Spleen (tissue), 11 donors: ENCODE data around the gene PHRF1. TPM values are rescaled to one million over a fixed set of nuclear protein-coding genes. Genes with fewer than 3 reads are reported as not detected.

Experiments used
- DNase-seq: peaks from one replicate; pipeline ENCODE4 v3.0.0-alpha.2; 2020
- H3K27ac ChIP-seq, 8 donors: fragments of 200-600 bp; sonication (generic) in 7 of 8; 1 replicate in 4 of 8; 2 replicates in 4 of 8; pipeline versions ENCODE4 v1.5.0 to v1.8.0; 2016 to 2021; ENCODE audit warnings: inconsistent platforms in 4 of 8, mild to moderate bottlenecking in 4 of 8, moderate library complexity in 1 of 8
- H3K27me3 ChIP-seq, 7 donors: fragments of 200-600 bp; sonication (generic) in 6 of 7; replicated peaks in 1 of 7; 1 replicate in 4 of 7; 2 replicates in 3 of 7; pipeline versions ENCODE4 v1.5.0 to v1.8.0; 2016 to 2021; ENCODE audit warnings: inconsistent platforms in 3 of 7, mild to moderate bottlenecking in 1 of 7
- H3K36me3 ChIP-seq, 6 donors: fragments of 200-600 bp; sonication (generic) in 5 of 6; 1 replicate in 4 of 6; 2 replicates in 2 of 6; pipeline versions ENCODE4 v1.5.0 to v1.8.0; 2016 to 2021; ENCODE audit warnings: inconsistent platforms in 2 of 6
- H3K4me1 ChIP-seq, 6 donors: fragments of 200-600 bp; sonication (generic) in 5 of 6; 1 replicate in 3 of 6; 2 replicates in 3 of 6; pipeline versions ENCODE4 v1.5.0 to v1.8.0; 2016 to 2021; ENCODE audit warnings: inconsistent platforms in 3 of 6
- H3K4me3 ChIP-seq, 8 donors: fragments of 200-600 bp; sonication (generic) in 7 of 8; 1 replicate in 4 of 8; 2 replicates in 4 of 8; pipeline versions ENCODE4 v1.5.0 to v1.8.0; 2016 to 2021; ENCODE audit warnings: inconsistent platforms in 4 of 8, mild to moderate bottlenecking in 4 of 8, moderate library complexity in 2 of 8
- H3K9me3 ChIP-seq, 8 donors: fragments of 200-600 bp; sonication (generic) in 7 of 8; 1 replicate in 4 of 8; 2 replicates in 4 of 8; pipeline versions ENCODE4 v1.5.0 to v1.8.0; 2016 to 2021; ENCODE audit warnings: inconsistent platforms in 4 of 8
- POLR2A ChIP-seq, 3 donors: fragments of 450-650 bp; IDR thresholded peaks; one replicate each; pipeline ENCODE4 v1.5.1; 2017; ENCODE audit warnings: antibody characterized with exemption in 3 of 3, mild to moderate bottlenecking in 1 of 3
- POLR2AphosphoS5 ChIP-seq, 3 donors: sonication (generic); formaldehyde crosslinking; IDR thresholded peaks; one replicate each; pipeline ENCODE4 v1.5.1; 2017; ENCODE audit warnings: antibody characterized with exemption in 3 of 3
- WGBS, 5 donors: extraction: QIAGEN DNeasy Blood & Tissue Kit in 3 of 5; methylation state at CpG; one replicate each; pipeline versions ENCODE4 v1.1.5 to v1.1.7; 2013 to 2018; 5-methylcytosine and 5-hydroxymethylcytosine counted together
- intact Hi-C: fragments of 100-400 bp; cut with DNase I; formaldehyde crosslinking; loops from one replicate; pipeline ENCODE4 v1.15.0; 2023; ENCODE audit warnings: low total_unique reads
- polyA plus RNA-seq, 3 donors: library from polyadenylated mRNA; stranded (reverse); fragments of 200-250 nt; gene quantifications; one replicate each; pipeline ENCODE4 v1.2.1, GENCODE V29; 2013
- total RNA-seq, 7 donors: library from RNA; depleted of rRNA in 3 of 7; stranded (reverse); fragments of >200 nt in 3 of 7; fragmentation: NEBNext Ultra II Directional in 4 of 7; extraction: Animal tissue kit (Norgen Biotek cat#: 25700) in 4 of 7; gene quantifications; one replicate each; pipeline versions ENCODE4 v1.1.0 to v1.2.1, GENCODE V29; 2016 to 2021
- TF ChIP-seq, protein P1 (sequence below), 11 experiments: fragments of 200-600 bp in 7 of 11; fragments of 450-650 bp in 4 of 11; sonication (generic) in 4 of 11; IDR thresholded peaks in 8 of 11; conservative IDR thresholded peaks in 3 of 11; 1 replicate in 7 of 11; 2 replicates in 4 of 11; pipeline versions ENCODE4 v1.4.0 to v1.8.0; 2016 to 2021; ENCODE audit warnings: antibody characterized with exemption in 11 of 11, inconsistent platforms in 4 of 11, mild to moderate bottlenecking in 1 of 11
- donor health status: healthy with polysubstance abuse.
- donor health status: DM: no; HTN: no; CAD: no; lungs with moderate emphysema.
- donor health status: DM: no; HTN: no; CAD: no.
- donor health status: Bipolar disorder and iron deficiency.
- donor health status: healthy.
- donor health status: DM: no; HTN: no; CAD: no.
- donor health status: DM: yes; HTN: yes; CAD: no.

PHRF1 gene
- total and polyA plus RNA-seq, 10 donors: 7.3 to 41.5 (median 30.6) TPM

DNA sequence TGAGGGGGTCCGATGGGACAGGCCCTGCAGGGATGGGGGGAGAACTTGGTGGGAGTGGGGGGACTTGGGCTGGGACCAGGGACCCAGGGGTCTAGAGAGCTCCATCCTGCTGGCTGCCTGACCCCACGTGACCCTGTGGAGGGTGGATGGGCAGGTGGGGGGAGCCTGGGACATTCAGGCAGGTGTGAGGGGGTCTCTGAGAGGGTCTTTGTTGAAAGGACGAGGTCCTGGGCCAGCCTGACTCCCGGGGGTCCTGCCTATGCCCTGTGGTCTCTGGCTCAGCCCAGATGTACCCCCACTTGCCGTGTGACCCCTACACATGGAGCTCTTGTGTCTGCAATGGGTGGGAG, 31.5 kb upstream of the PHRF1 start:
- TF ChIP-seq POLR2A (IDR thresholded peaks at IDR 0.05) (no peak), POLR2AphosphoS5 (IDR thresholded peaks at IDR 0.05) (no peak)
- TF ChIP-seq, protein P1, sequence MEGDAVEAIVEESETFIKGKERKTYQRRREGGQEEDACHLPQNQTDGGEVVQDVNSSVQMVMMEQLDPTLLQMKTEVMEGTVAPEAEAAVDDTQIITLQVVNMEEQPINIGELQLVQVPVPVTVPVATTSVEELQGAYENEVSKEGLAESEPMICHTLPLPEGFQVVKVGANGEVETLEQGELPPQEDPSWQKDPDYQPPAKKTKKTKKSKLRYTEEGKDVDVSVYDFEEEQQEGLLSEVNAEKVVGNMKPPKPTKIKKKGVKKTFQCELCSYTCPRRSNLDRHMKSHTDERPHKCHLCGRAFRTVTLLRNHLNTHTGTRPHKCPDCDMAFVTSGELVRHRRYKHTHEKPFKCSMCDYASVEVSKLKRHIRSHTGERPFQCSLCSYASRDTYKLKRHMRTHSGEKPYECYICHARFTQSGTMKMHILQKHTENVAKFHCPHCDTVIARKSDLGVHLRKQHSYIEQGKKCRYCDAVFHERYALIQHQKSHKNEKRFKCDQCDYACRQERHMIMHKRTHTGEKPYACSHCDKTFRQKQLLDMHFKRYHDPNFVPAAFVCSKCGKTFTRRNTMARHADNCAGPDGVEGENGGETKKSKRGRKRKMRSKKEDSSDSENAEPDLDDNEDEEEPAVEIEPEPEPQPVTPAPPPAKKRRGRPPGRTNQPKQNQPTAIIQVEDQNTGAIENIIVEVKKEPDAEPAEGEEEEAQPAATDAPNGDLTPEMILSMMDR (IDR thresholded peaks at IDR 0.05 in 8 of 11, conservative IDR thresholded peaks at IDR 0.05 in 3 of 11): no peak
- WGBS, 5 donors: 73 to 88% (median 79%) methylated on average over 3 to 5 of the region's 5 CpGs
- Histone ChIP-seq H3K4me3 (no peak overlapping the region), H3K27ac (no peak overlapping the region), H3K9me3 (no peaks in the 10 kb centered on the region), H3K36me3 (no peaks in the 10 kb centered on the region), H3K4me1 (no peaks in the 10 kb centered on the region), H3K27me3 (no peaks in the 10 kb centered on the region)
- DNase-seq: no peak
- intact Hi-C loops: no loop called here

- DNase-seq: no peak
Measured at GRCh38 chr11:545171-545570, 31.1 kb upstream of the PHRF1 start.

GRCh38 chr11:548700-549603, 27.3 kb upstream of the PHRF1 start:
- peaks cover 0 to 9% (median under 1%) of the 10 kb centered on the region in 6 donors for H3K4me1 ChIP-seq
- H3K27ac ChIP-seq: no peak overlapping the region
- no peak for TF ChIP-seq POLR2A (IDR thresholded peaks at IDR 0.05)
- TF ChIP-seq, protein P1 (IDR thresholded peaks at IDR 0.05 in 8 of 11, conservative IDR thresholded peaks at IDR 0.05 in 3 of 11): no peak
- TF ChIP-seq POLR2AphosphoS5 (IDR thresholded peaks at IDR 0.05): no peak
- intact Hi-C loops: no loop called here
- no peaks in the 10 kb centered on the region for H3K9me3 ChIP-seq
- peaks cover 0 to 16% (median 6%) of the 10 kb centered on the region in 7 donors for H3K27me3 ChIP-seq
- 83 to 88% (median 87%) methylated on average over 31 to 32 of the region's 32 CpGs for WGBS, 5 donors
- peak; percentile 71 for DNase-seq
- H3K36me3 ChIP-seq: peaks cover 0 to 6% (median 0%) of the 10 kb centered on the region in 6 donors
- H3K4me3 ChIP-seq: no peak overlapping the region

More at GRCh38 chr11:545171-545570, 31.1 kb upstream of the PHRF1 start:
- TF ChIP-seq, protein P1 (IDR thresholded peaks at IDR 0.05 in 8 of 11, conservative IDR thresholded peaks at IDR 0.05 in 3 of 11): no peak
- TF ChIP-seq POLR2A (IDR thresholded peaks at IDR 0.05) (no peak), POLR2AphosphoS5 (IDR thresholded peaks at IDR 0.05) (no peak)
- WGBS, 5 donors: 84 to 93% (median 91%) methylated on average over 10 to 11 of the region's 11 CpGs
- no peak overlapping the region for H3K27ac ChIP-seq
- H3K4me1 ChIP-seq: no peaks in the 10 kb centered on the region
- no peaks in the 10 kb centered on the region for H3K9me3 ChIP-seq
- intact Hi-C loops: no loop called here
- H3K4me3 ChIP-seq: no peak overlapping the region
- no peaks in the 10 kb centered on the region for H3K27me3 ChIP-seq
- H3K36me3 ChIP-seq: peaks cover 0 to 3% (median 0%) of the 10 kb centered on the region in 6 donors
